Amygdala (tissue), 56 donors: ENCODE measurements around the gene MAPKAP1.

Experiments
- DNase-seq, 56 donors: peaks; one replicate each; lab custom pipeline; 2025; lab: John Stamatoyannopoulos, UW

Gene MAPKAP1

DNA sequence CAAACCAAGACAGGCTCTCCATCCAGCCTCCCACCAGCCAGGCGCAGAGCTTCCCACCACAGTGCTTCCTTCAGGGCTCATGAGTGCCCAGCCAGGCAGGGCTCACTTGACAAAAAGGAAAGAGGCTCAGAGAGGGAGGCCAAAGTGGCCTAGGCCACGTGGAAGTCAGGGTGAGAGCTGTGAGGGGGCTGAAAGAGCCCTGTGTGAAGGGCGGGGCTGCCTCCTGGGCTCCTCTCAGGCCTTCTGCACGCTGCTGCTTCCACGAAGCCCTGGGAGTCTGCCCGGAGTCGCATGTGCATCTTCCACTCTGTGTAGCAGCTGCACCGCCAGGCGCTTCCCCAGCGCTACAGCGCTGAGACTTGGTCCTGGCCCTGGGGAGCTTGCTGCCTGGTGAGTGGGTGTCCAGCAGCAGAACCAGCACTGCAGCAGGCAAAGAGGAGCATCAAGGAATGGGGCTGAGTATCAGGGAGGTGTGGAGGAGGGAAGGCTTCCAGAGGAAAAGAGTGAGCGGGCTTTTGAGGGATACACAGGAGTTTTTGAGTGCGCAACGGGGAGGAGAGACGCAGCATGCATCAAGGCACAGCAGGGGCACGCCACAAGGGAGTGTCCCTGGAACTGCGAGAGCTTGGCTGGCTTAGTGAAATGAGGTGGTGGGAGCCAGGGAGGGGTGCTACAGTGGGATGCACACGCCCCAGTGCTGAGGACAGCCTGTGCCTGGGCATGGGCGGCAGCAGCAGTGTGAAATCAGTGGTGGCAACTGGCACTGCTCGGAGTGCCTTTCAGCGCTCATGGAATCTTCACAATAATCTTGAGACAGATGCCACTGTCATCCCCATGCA lies 267.4 kb downstream of the MAPKAP1 start:
- peak in 2 of 56 donors; percentile 27 to 31 for DNase-seq

DNA sequence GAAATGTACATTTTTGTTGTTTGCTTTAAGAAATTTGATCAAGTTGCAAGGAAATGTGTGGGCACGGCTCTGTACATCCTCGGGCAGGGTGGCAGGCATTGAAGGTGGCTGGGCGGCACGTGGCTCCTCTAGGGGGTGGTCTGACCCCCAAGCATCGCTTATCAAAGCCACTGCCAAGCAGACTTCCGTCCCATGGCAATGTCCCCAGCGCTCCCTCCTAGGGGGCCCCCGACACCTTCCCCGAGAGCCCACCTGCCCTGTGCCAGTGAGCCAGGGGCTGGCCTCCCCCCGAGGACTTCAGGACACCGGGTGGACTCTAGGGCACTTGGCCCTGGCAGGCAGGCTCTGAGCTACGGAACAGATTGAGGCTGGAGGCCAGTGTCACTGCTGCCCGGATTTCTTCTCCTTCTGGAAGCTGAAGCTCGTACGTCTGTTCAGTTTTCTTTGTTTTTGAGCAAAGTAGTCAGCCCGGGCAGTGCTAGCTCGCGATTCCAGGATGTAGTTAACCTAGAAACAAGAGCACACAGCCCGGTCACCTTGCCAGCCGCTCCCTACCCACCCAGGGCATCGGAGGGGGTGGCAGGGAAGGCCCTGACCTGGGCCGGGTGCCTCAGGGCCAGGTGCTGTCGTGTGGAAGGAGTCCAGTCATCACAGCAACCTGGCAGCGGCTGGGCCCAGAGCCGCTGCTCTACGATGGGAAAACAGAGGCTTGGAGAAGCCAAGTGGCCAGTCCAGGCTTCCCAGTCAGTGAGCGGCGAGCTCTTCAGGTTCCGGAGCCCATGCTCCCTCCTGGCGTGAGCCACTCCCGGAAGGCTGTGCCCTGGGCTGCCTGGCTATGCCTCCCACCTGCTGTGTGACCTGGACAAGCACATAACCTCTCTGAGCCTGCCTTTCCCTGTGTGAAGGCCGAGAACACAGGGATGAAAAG lies 268.2 kb downstream of the MAPKAP1 start:
- no peak for DNase-seq

DNA sequence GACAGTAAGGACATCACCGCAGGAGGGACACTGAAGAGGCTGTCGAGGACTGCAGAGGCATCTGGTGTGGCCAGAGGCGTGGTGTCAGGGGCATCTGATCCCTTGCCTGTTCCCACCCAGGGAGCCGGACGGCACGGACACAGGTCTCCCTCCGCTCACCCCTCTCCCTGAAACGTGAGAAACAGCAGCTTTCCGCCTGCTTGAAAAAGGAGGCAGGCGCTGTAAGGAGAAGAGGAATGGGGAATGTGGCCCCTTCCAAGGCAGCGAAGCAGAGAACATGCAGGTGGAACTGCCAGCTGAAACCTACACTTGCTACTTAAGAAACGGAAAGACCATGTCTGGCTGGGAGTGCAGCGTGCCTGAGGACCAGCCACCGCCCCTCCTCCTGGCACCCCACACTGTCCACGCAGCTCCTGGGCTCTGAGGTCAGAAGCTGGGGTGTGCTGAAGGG lies 269.2 kb downstream of the MAPKAP1 start:
- DNase-seq: no peak

DNA sequence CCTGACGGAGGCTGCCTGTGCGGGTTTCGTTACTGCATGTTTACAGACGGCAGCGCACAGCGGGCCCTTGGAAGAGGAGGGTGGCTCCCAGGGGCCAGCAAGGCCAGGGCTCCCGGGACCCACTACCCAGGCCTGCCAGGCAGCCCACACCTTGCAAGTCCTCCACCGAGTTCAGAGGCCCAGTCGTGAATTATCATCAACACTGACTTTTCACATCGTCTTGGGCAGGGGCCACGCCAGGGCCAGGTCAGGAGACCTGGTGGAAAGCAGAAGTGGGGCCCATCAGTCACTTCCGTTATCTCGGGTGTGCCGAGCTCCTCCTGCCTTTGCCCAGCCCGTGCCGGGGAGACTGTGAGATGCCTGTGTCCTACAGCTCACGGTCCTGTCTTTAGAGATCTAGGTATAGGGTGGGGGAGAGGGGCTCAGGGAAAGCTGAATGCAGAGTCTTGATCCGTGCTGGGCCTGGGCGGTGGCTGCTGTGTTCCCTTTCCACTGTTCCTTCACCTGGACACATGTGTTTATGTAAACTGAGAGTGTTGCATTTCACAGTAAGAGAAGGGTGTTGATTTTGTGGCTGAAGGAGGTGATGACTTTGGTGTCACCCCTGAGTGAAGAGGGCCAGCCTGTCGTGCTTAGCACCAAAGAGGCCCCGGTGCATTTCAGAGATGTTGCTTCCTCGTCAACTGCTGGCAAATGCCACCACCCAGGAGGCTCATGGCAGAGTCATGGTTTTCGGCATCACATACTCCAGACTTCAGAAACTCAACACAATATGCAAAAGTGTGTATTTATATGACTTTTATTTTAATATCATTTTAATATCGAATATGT lies 270.2 kb downstream of the MAPKAP1 start:
- no peak for DNase-seq

DNA sequence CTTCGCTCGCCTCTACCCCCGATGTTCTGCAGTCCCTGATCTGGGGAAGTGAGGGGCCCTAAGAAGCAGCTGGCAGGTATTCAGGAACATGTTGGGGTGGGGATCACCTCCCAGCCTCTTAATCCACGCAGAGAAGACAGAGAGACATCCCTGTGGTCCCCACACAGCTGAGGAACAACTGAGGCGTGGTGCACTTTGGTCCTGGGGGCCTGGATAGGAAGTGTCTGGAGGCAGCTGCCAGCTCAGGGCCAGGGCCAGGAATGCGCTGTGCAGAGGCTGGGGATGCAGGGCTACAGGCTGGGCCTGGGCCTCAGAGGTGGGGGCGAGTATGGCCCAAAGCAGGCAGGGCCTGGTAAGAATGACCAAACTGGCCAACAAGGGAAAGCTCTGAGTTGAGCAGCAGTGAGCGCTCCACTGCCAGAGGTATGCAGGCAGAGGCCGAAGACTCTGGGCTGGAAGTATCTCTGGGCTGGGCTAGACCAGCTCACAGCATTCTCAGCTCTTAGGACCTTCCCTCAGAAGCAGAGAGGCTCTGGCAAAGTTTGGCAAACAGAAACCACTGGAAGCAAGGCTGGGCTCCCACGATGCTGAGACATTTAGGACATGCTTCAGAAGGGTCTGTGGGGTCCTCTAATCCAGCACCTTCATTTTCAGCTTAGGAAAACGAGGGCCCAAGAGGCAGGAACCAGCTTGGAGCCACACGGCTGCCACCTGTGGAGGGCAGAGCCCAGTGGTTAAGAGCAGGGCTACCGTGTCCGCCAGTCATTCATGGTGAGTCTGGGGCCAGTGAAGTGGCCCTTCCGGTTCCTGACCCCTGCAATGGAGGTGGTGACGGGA lies 271.0 kb downstream of the MAPKAP1 start:
- no peak for DNase-seq

DNA sequence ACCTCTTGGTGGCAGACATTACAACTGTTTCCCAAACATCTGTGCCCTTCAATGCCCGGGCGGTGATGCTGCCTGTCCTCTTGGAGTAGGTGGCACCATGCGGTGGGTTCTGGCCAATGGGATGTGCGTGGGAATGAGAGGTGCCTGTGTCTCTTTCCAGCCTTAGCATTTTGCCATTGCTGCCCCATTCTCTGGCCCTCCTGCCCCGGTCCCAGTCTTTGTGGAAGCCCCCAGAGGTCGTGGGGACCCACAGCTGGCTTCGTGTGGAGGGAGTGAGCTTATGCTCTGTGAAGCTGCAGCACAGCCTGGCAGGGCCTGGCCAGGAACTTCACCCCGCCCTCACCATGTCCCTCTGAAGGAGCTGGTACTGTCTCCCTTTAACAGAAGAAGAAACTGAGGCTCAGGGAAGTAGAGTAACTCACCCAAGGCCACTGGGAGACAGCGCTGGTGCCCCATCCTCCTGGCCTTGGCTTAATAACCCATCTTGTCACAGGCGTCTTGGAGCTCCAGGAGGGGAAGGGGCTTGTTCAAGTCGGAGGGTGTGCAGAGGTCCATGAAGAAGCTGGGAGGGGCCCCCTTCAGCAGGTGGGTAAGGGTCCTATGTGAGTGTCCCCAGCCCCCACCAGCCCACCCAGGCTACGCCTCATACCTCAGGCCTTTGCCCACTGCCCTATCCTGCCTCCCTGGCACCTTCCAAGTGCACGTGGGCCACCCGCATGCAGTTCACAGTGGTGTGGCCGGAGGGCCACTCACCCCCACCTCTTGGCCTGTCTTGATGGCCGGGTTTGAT lies 271.8 kb downstream of the MAPKAP1 start:
- no peak for DNase-seq

DNA sequence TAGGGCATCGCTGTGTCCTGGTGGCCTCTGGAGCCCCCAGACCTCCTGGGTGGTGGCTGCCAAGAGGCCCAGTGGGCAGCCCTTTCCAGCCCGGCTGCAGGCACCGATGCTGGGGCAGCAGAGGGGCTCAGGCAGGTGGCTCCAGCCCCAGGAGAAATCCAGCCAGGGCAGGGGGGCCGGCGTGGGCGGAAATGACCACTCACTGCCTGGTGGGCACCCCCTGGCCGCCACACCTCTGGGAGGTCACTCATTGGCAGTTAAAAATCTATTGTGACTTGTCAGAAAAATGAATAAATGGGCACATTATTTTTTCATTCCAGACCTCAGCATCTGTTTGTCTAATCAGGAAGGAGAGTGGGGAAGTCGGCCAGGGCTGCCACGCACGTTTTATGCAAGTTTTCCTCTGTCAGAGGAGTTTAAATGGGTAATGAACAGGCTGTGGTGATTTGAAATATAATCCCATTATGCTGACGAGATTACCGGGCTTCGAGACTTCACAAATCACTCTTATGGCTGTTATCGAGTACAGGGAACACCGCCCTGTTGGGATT lies 273.5 kb downstream of the MAPKAP1 start:
- no peak for DNase-seq

DNA sequence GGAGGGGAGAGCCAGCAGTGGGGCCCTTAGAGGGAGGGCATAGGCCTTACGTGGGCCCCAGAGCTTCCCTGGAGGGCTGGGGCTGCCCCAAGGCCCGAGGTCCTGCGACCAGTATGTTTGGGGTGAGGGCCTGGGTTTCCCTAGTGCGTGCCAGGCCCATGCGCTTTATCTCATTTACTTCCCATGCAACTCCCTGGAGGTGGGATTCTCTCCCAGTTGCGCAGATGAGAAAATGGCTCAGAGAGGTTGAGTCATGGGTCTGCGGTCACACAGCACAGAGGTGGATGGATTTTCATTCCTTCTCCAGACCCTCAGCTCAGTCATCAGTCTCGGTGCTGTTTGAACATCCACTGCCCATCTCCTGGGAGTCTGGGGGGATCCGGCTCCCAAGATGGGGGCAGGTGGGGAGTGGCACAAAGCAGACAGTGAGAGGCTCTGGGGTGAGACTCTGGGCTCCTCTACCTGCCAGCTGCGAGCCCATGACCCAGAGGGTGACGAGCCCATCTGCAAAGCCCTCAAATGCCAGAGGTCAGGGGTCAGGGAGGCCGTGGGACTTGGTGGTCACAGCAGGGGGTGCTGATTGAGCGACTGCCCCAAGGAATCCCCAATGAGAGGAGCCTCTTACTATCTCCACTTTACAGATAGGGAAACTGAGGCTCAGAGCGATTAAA lies 274.2 kb downstream of the MAPKAP1 start:
- DNase-seq: no peak

DNA sequence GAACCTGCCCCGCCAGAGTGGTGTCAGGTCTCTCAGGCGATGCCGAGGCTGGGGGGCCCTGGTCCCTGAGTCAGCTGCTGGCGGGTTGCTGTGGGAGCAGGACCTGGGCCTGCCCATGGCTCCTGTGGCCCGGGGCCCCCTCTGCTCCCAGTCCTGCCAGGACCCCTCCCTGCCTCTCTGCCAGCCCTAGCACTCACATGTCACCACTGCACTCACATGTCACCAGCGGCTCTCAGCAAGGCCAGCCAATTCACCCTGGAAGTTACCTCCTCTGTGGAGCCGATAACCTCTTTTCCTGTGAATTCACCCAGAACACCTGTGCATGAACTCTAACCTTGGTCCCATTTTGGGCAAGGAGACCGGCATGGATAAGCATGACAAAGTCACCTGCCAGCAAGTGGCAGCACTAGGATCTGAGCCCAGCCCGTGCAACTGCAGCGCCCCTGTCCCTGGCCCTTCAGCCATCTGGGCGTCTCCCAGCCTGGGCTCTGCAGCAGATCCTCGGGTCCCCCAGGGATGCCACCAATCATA lies 275.2 kb downstream of the MAPKAP1 start:
- no peak for DNase-seq

DNA sequence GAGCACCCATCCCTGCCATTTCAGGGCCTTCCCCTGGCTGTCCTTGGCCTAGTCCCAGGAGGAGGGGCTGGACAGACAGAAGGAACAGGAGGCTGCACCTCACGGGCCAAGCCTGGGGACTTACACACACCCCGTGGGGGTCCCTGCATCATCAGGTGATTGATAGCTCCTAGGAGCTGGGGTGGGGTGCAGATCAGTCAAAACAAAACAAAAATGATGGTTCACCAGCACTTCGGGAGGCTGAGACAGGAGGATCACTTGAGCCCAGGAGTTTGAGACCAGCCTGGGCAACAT lies 276.0 kb downstream of the MAPKAP1 start:
- no peak for DNase-seq

DNA sequence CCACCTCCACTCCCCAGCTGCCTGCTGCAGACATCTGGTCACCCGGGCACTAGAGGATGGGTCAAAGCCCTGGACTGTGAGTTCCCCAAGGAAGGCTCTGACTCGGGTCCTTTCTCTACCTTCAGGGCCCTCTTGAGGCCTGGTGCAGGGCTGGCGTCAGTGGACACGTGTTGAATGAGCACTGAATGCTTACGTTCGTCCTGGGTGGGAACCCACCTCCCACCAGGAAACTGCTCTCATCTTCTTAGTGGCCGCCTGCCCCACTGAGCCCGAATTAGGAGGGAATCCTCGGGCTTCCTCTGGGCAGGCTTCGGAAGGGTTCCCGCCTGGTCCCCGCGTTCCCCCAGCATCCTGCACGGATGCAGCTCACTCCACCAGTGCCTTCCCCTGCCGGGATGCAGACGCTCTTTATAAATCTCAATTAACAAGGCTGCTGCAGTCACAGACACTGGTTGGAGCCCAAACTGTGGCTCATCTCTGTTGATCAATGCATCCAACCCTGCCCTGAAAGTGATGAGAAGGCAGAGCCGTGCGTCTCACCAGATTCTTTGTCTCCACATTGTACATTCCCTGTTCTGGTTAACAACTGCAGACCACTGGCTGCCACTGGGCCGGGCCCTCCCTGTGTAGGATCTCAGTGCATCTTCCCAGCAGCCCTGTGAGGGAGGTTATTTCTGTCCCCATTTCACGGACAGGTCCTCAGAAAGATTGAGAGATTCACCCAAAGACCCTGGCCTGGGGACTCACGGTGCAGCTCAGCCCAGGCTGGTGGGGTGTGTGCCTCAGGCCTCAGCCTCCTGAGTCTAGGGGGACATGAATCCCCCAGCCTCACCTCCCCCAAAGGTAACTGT lies 276.6 kb downstream of the MAPKAP1 start:
- no peak for DNase-seq

DNA sequence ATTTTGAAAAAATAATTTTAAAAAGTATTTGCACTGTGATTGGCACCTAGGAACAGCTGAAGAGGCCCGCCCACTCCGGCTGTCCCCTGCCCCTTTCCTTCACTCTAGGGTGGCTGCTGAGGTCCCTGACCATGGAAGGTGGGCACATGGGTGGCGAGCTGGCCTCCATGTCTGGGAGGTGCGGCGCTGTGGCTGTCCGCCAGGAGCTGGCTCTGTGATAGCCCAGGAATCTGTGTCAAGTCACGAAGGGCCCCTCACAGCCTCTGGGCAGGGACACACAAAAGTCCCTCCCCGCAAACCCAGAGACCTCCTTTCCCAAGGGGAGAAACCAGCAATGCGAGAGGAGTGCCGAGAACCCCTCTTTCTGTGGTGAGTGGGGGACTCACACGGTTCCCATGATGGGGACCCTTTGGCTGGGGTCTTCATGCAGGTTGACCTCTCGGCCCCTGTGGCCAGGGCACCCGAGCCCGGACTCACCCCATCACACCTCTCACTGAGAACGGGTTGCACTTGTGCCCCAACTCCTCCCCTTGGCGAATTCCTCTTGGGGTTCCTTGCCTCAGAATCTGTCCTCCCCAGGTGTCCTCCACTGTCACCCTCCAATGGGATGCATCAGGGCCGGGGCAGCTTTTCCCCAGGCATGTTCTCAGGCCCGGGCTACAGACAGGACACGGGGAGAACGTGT lies 277.4 kb downstream of the MAPKAP1 start:
- no peak for DNase-seq

DNA sequence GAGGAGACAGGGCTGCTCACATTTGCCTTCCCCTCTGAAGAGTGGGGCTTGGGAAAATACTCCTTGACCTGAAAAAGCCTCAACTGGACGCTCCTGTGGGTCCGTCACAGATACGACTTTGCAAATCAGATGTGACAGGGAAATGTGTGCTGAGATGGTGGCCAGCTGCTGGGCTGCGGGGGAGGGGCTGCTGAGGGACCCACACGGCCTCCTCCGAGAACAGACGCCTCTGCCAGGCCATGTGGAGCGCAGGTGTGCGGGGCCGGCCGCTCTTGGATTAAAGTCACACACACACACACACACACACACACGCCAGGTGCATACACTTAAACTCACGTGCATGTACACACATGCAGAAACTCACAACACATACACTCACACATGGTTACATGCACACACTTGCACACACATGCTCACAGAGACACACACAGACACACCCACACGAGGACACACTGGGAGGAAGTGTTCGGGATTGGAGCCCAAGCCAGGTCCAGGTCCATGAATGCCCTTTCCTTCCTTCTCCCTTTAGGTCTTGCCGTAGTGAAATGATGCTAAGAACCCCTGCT lies 278.0 kb downstream of the MAPKAP1 start:
- no peak for DNase-seq

DNA sequence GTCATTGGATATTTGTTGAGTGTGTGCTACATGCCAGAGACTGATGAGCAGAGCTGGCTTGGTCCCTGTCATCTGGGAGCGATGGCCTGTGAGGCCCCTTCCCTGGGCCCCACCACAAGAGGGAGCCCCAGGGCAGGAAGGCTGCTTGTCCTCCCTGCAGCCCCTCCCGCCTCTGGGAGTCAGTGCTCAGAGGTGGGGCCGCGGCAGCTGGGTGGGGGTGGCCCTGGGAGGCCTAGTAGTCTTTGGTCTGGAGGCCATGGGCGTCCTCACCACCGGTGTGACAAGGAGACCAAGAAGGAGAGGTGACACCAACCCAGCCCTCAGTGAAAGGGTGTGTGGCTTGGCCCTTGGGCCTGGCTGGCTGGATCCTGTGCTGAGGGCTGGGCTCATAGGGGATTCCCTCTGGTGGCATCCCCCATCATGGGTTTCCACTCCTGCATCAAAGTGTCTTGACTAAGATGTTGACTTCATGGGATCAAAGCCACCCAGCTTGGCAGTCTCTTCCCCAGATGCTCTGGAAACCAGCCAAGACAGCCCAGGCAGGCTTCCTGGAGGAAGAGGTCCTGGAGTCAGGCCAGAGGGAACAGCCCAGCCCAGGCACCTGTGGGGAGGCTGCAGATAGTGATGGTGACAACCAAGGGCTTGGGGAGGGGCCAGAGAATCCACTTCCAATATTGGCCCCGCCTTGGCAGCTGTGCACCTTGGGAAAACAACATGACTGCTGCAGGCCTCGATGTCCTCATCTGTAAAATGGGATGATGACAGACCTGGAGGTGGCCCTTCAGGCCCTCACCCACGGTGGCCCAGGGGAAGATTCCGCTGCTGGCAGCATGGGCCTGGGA lies 278.7 kb downstream of the MAPKAP1 start:
- no peak for DNase-seq

DNA sequence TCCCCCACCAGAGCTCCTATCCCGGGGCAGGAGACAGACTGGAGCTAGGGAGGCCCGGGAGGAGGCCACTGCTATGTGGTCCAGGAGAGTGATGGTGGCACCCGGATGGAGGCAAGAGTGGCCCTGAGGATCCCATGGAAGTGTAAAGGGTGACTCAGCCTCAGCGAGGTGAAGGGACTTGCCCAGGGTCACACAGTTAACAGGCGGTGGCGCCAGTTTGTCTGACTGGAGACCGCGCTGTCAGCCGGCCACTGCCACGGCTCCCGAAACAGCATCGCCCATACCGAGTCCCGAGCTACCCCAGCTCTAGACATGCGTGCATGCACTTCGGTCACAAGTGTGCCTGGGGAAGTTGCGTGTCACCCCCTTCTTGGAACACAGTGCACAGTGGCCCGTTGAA lies 279.5 kb downstream of the MAPKAP1 start:
- no peak for DNase-seq
